GM10266 (cell line): Measurements from ENCODE around the gene PHF12.

ENCODE experiments used
- DNase-seq: peaks from one replicate; pipeline ENCODE4 v3.0.0; 2012; ENCODE audit errors: extremely low spot score
- CTCF ChIP-seq: IDR thresholded peaks from 2 replicates; pipeline ENCODE4 v1.5.1; 2012; ENCODE audit warnings: mild to moderate bottlenecking, low read depth; ENCODE audit not compliant: control insufficient read depth, insufficient read depth; ENCODE audit errors: missing control alignments

PHF12 gene

GRCh38 chr17:28861393-28862203 lies 89.7 kb downstream of the PHF12 start:
- no peak for DNase-seq
- TF ChIP-seq CTCF, result no peak

- no peak for TF ChIP-seq CTCF
- no peak for DNase-seq
Observed at GRCh38 chr17:28860363-28860808, 90.9 kb downstream of the PHF12 start.

GRCh38 chr17:28858801-28859355 lies 92.4 kb downstream of the PHF12 start:
- TF ChIP-seq CTCF, result no peak
- DNase-seq, result no peak

GRCh38 chr17:28857905-28858800 lies 93.2 kb downstream of the PHF12 start:
- no peak for TF ChIP-seq CTCF
- DNase-seq, result no peak

- no peak for TF ChIP-seq CTCF
- DNase-seq, result no peak
Observed at GRCh38 chr17:28856028-28856574, 95.2 kb downstream of the PHF12 start.

- no peak for TF ChIP-seq CTCF
- no peak for DNase-seq
Observed at GRCh38 chr17:28855336-28855679, 96.0 kb downstream of the PHF12 start.
